CD4-positive, alpha-beta memory T cell (primary cell): ENCODE data around the gene USP3. TPM values are rescaled to one million over a fixed set of nuclear protein-coding genes. Genes with fewer than 3 reads are reported as not detected.
"Not testable (repeated sequence)": the region's sequence is repeated elsewhere in the genome, so short reads cannot be mapped to it uniquely, and the experiment has no call there.

Experiments used
- CTCF ChIA-PET: fragments of 350-600 bp; sonication (Branson Sonifier 250); formaldehyde crosslinking; loops from one replicate; lab custom pipeline; 2021; ENCODE audit warnings: inconsistent platforms; ENCODE audit not compliant: partially characterized antibody; lab: Charles Lee
- POLR2A ChIA-PET: fragments of 350-600 bp; sonication (Branson Sonifier 250); formaldehyde crosslinking; loops from one replicate; lab custom pipeline; 2021; ENCODE audit not compliant: partially characterized antibody; lab: Charles Lee
- DNase-seq, 5 donors: peaks; one replicate each; pipeline versions ENCODE4 v3.0.0 to v3.0.0-alpha.2; 2020 to 2022; ENCODE audit warnings: mixed read lengths in 1 of 5
- H3K27ac ChIP-seq: one replicate; pipeline ENCODE4 v1.7.0; 2013; ENCODE audit warnings: low read depth, low read length
- H3K27me3 ChIP-seq: 2 replicates; pipeline ENCODE4 v1.7.0; 2013; ENCODE audit warnings: mild to moderate bottlenecking, low read length, moderate library complexity; ENCODE audit not compliant: insufficient read depth
- H3K36me3 ChIP-seq: 2 replicates; pipeline ENCODE4 v1.7.0; 2013; ENCODE audit warnings: mild to moderate bottlenecking, low read length, moderate library complexity; ENCODE audit not compliant: insufficient read depth
- H3K4me1 ChIP-seq: 2 replicates; pipeline ENCODE4 v1.7.0; 2013; ENCODE audit warnings: mild to moderate bottlenecking, low read length, moderate library complexity; ENCODE audit not compliant: insufficient read depth
- H3K4me3 ChIP-seq, 2 donors: one replicate each; pipeline ENCODE4 v1.7.0; 2013; ENCODE audit warnings: low read length in 2 of 2, mild to moderate bottlenecking in 1 of 2
- H3K9me3 ChIP-seq, 2 donors: one replicate each; pipeline ENCODE4 v1.7.0; 2013; ENCODE audit warnings: low read length in 2 of 2, control low read depth in 1 of 2; ENCODE audit not compliant: control insufficient read depth in 1 of 2
- H3K27ac Mint-ChIP-seq, 7 donors: one replicate each; pipeline ENCODE4 v1.8.0; 2020 to 2021; ENCODE audit warnings: mixed read lengths in 7 of 7, mild to moderate bottlenecking in 6 of 7, inconsistent platforms in 3 of 7, moderate library complexity in 3 of 7
- H3K27me3 Mint-ChIP-seq, 2 donors: one replicate each; pipeline ENCODE4 v1.8.0; 2020 to 2021; ENCODE audit warnings: mixed read lengths in 2 of 2
- H3K36me3 Mint-ChIP-seq, 2 donors: one replicate each; pipeline ENCODE4 v1.8.0; 2020 to 2021; ENCODE audit warnings: mixed read lengths in 2 of 2, inconsistent platforms in 1 of 2, mild to moderate bottlenecking in 1 of 2
- H3K4me1 Mint-ChIP-seq, 4 donors: one replicate each; pipeline ENCODE4 v1.8.0; 2020 to 2021; ENCODE audit warnings: mixed read lengths in 4 of 4, mild to moderate bottlenecking in 1 of 4
- H3K4me3 Mint-ChIP-seq, 8 donors: one replicate each; pipeline ENCODE4 v1.8.0; 2020 to 2021; ENCODE audit warnings: mixed read lengths in 8 of 8, mild to moderate bottlenecking in 7 of 8, moderate library complexity in 6 of 8, inconsistent platforms in 3 of 8
- H3K9me3 Mint-ChIP-seq, 8 donors: one replicate each; pipeline ENCODE4 v1.8.0; 2020 to 2021; ENCODE audit warnings: mixed read lengths in 8 of 8, mild to moderate bottlenecking in 5 of 8, inconsistent platforms in 3 of 8, moderate library complexity in 1 of 8
- intact Hi-C: fragments of 100-400 bp; cut with micrococcal nuclease; formaldehyde crosslinking; loops from one replicate; pipeline ENCODE4 v1.15.1; 2023
- polyA plus RNA-seq, 2 donors: library from polyadenylated mRNA; unstranded; fragments of 300-500 nt; fragmentation: Illumina TruSeq; gene quantifications; one replicate each; pipeline ENCODE4 v1.2.3, GENCODE V29; 2021
- total RNA-seq, 2 experiments: library from RNA; stranded (reverse); gene quantifications; one replicate each; pipeline ENCODE4 v1.2.3, GENCODE V29; 2021

USP3 gene
- total and polyA plus RNA-seq, 4 experiments from 2014 or later, result 61.6 to 159 (median 112) TPM

DNA sequence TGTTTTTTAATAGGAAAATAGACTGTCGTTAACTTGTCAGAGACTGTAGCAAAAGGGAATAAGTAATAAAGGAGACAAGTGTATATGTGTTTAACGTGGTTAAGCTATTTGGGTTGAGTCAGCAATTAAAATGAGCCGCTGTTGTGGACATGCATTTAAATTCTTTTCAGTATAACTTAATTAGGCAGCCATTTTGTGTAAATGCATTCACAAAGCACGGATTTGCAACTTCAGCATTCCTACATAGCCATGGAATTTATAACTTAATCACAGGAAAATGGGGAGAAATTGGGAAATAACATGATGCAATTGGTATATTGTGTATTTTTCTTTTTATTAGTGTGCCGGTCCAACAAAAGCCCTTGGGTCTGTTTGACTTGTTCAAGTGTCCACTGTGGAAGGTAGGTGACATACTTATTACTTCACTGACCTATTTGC lies 27.9 kb downstream of the USP3 start:
- Mint-ChIP-seq H3K9me3 (no peaks in the 10 kb centered on the region), H3K27ac (peak overlapping the region in 1 of 7 donors; percentile 16), H3K27me3 (no peaks in the 10 kb centered on the region), H3K4me3 (peak overlapping the region in 2 of 8 donors; percentile 22 to 38), H3K36me3 (peaks cover 8 to 35% of the 10 kb centered on the region in 2 donors), H3K4me1 (peaks cover 66 to 87% (median 79%) of the 10 kb centered on the region in 4 donors)
- H3K36me3 ChIP-seq, result no peaks in the 10 kb centered on the region
- no peak overlapping the region for H3K27ac ChIP-seq
- no peak overlapping the region for H3K4me3 ChIP-seq
- H3K4me1 ChIP-seq, result peaks cover 86% of the 10 kb centered on the region
- H3K9me3 ChIP-seq, result no peaks in the 10 kb centered on the region
- intact Hi-C loops, result no loop called here
- POLR2A ChIA-PET, result interaction anchor here (1.0 to 3.4 kb wide), 6 partner anchors 17 to 68 kb away, joined by 3 to 20 read pairs (median 3); partner anchors contain the start of gene USP3
- DNase-seq, result no peak
- CTCF ChIA-PET, result interaction anchor here (0.7 to 4.1 kb wide), 7 partner anchors 14 to 151 kb away, joined by 3 to 16 read pairs (median 4); no protein-coding TSS in a partner anchor
- no peaks in the 10 kb centered on the region for H3K27me3 ChIP-seq

DNA sequence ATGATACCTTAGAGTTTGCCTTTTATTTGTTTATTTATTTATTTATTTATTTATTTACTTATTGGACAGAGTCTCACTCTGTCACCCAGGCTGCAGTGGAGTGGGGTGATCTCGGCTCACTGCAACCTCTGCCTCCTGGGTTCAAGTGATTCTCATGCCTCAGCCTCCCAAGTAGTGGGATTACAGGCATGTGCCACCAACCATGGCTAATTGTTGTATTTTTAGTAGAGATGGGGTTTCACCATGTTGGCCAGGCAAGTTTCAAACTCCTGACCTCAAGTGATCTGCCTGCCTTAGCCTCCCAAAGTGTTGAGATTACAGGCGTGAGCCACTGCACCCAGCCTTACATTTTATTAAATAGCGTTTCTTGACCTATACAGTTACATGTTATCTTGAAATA lies 30.5 kb downstream of the USP3 start:
- H3K9me3 Mint-ChIP-seq, DNase-seq, H3K4me3 Mint-ChIP-seq, H3K36me3 ChIP-seq, POLR2A ChIA-PET, H3K27me3 Mint-ChIP-seq, H3K4me3 ChIP-seq, intact Hi-C loops, H3K9me3 ChIP-seq, H3K27me3 ChIP-seq, H3K27ac ChIP-seq: not testable (repeated sequence)
- H3K4me1 ChIP-seq, result peaks cover 60% of the 10 kb centered on the region
- CTCF ChIA-PET, result interaction anchor here (1.7 kb wide), 1 partner anchor 68 kb away, joined by 6 read pairs; no protein-coding TSS in a partner anchor
- H3K4me1 Mint-ChIP-seq, result peaks cover 56 to 79% (median 67%) of the 10 kb centered on the region in 4 donors
- H3K36me3 Mint-ChIP-seq, result peaks cover 14 to 50% of the 10 kb centered on the region in 2 donors
- H3K27ac Mint-ChIP-seq, result peak overlapping the region in 4 of 7 donors; percentile 3 to 38 (median 16)

DNA sequence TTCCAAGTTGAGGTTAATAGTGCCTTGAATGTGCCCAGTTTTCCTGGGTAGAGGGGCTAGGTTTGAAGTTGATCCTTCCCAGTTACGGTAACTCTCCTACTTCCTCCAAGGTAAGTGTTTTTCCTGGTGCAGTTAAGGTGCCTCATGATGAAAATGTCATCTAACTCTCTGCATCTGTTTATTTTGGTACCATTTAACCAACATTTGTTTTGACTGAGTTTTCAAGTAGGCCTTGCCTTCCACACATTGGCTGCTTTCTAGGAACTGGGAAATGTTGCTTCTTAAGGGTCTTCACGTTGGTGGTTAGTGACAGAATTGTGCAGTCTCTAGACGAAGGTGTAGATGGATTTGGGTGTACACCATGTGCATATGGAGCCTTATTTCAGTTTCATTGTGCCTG lies 31.3 kb downstream of the USP3 start:
- Histone ChIP-seq H3K27ac (no peak overlapping the region), H3K4me1 (peaks cover 52% of the 10 kb centered on the region), H3K4me3 (no peak overlapping the region), H3K9me3 (no peaks in the 10 kb centered on the region), H3K27me3 (no peaks in the 10 kb centered on the region), H3K36me3 (no peaks in the 10 kb centered on the region)
- ChIA-PET POLR2A (interaction anchor here (0.7 to 2.2 kb wide), 4 partner anchors 8 to 31 kb away, joined by 3 to 7 read pairs (median 5); partner anchors contain the start of gene USP3), CTCF (interaction anchor here (1.1 to 1.7 kb wide), 4 partner anchors 9 to 69 kb away, joined by 5 to 6 read pairs (median 6); partner anchors contain the start of gene USP3)
- Mint-ChIP-seq H3K4me1 (peaks cover 58 to 79% (median 68%) of the 10 kb centered on the region in 4 donors), H3K27ac (peak overlapping the region; percentile 10 to 71 (median 65)), H3K36me3 (peaks cover 21 to 54% of the 10 kb centered on the region in 2 donors), H3K27me3 (no peaks in the 10 kb centered on the region), H3K9me3 (no peaks in the 10 kb centered on the region), H3K4me3 (peak overlapping the region in 2 of 8 donors; percentile 4 to 9)
- intact Hi-C loops, result no loop called here
- no peak for DNase-seq

DNA sequence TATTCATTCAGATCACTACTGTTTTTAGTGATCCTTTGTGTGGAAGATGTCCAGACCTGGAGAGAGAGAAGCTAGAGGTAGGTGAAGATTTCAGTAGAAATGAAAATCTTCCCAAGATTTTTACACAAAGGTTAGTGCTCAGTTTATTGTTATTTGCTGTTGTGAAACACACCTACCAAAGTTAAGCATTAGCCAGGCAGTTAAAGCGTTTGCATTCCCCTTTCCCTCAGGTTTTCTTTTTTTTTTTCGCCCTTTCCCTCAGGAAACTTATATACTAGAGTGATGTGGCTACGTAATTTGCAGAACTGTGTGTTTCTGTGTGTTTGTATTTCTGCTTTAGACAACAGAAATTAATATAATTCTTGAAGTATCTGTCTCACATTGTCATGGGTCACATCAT lies 34.5 kb downstream of the USP3 start:
- no peak overlapping the region for H3K27ac ChIP-seq
- intact Hi-C loops, result no loop called here
- H3K9me3 ChIP-seq, result no peaks in the 10 kb centered on the region
- ChIA-PET POLR2A (interaction anchor here (0.6 kb wide), 1 partner anchor 63 kb away, joined by 4 read pairs; no protein-coding TSS in a partner anchor), CTCF (no interaction called here)
- H3K4me3 Mint-ChIP-seq, result no peak overlapping the region
- H3K4me1 Mint-ChIP-seq, result peaks cover 50 to 71% (median 59%) of the 10 kb centered on the region in 4 donors
- no peak overlapping the region for H3K4me3 ChIP-seq
- DNase-seq, result no peak
- no peaks in the 10 kb centered on the region for H3K27me3 ChIP-seq
- H3K27me3 Mint-ChIP-seq, result no peaks in the 10 kb centered on the region
- no peaks in the 10 kb centered on the region for H3K36me3 ChIP-seq
- H3K36me3 Mint-ChIP-seq, result peaks cover 25 to 69% of the 10 kb centered on the region in 2 donors
- peak overlapping the region in 2 of 7 donors; percentile 11 to 35 for H3K27ac Mint-ChIP-seq
- H3K9me3 Mint-ChIP-seq, result no peaks in the 10 kb centered on the region
- peaks cover 38% of the 10 kb centered on the region for H3K4me1 ChIP-seq

DNA sequence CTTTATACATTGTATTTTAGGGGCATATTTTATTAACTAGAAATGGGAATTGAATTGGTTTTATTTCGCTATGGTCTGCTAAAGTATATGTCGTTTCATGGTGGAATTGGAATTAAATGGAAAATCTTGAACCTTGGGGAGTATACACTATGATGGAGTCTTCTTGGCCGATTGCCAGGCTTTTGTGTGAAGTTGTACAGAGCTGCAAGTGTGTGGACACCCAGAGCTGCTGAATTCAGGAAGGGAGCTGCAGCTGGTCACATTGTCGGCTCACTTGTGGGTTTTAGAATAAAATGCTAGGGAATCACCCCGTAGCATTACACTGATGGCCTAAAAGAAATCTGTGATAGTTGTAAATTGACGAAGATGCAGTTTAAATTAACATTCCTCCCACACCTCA lies 35.1 kb downstream of the USP3 start:
- H3K27ac Mint-ChIP-seq, result peak overlapping the region in 2 of 7 donors; percentile 3 to 6
- no peaks in the 10 kb centered on the region for H3K27me3 Mint-ChIP-seq
- intact Hi-C loops, result no loop called here

DNA sequence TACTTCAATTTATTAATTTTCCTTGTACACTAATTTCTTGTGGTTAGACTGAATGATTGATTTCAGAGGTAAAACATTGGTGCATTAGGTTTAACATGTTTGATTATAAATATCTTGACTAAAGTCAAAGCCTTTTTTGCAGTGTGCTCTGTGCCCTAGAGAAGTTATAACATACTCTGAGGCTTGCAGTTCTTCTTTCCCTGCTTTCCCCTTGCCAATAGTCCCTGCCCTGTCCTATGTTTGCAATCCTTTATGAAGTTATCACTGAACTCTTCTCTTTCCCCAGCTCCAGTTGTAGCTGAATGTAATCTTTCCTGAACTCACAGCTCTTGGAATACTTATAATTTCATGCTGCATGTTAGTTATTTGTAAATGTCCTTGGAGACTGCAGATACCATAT lies 35.6 kb downstream of the USP3 start:
- no peaks in the 10 kb centered on the region for H3K36me3 ChIP-seq
- H3K4me3 ChIP-seq, result no peak overlapping the region
- H3K4me3 Mint-ChIP-seq, result peak overlapping the region in 1 of 8 donors; percentile 17
- peaks cover 39% of the 10 kb centered on the region for H3K4me1 ChIP-seq
- H3K27ac Mint-ChIP-seq, result peak overlapping the region in 3 of 7 donors; percentile 3 to 47 (median 28)
- no peaks in the 10 kb centered on the region for H3K27me3 Mint-ChIP-seq
- peaks cover 52 to 73% (median 63%) of the 10 kb centered on the region in 4 donors for H3K4me1 Mint-ChIP-seq
- intact Hi-C loops, result loop anchor here (2.0 to 10.0 kb wide), 4 partner anchors 13 to 55 kb away; partner anchors contain the start of gene FBXL22
- H3K36me3 Mint-ChIP-seq, result peaks cover 25 to 72% of the 10 kb centered on the region in 2 donors
- H3K27ac ChIP-seq, result no peak overlapping the region
- DNase-seq, result no peak
- H3K9me3 Mint-ChIP-seq, result no peaks in the 10 kb centered on the region
- no peaks in the 10 kb centered on the region for H3K27me3 ChIP-seq
- POLR2A ChIA-PET, result interaction anchor here (1.3 to 3.2 kb wide), 2 partner anchors 34 to 61 kb away, joined by 3 to 23 read pairs; partner anchors contain the start of gene USP3
- H3K9me3 ChIP-seq, result no peaks in the 10 kb centered on the region
- CTCF ChIA-PET, result interaction anchor here (2.6 kb wide), 1 partner anchor 13 kb away, joined by 8 read pairs; no protein-coding TSS in a partner anchor

More for the DNA sequence above, 35.1 kb downstream of the USP3 start:
- ChIA-PET CTCF (no interaction called here), POLR2A (no interaction called here)
- Histone ChIP-seq H3K36me3 (no peaks in the 10 kb centered on the region), H3K9me3 (no peaks in the 10 kb centered on the region), H3K27me3 (no peaks in the 10 kb centered on the region), H3K4me3 (no peak overlapping the region), H3K27ac (no peak overlapping the region), H3K4me1 (peaks cover 36% of the 10 kb centered on the region)
- Mint-ChIP-seq H3K4me3 (no peak overlapping the region), H3K36me3 (peaks cover 25 to 71% of the 10 kb centered on the region in 2 donors), H3K4me1 (peaks cover 49 to 70% (median 60%) of the 10 kb centered on the region in 4 donors), H3K9me3 (no peaks in the 10 kb centered on the region)
- no peak for DNase-seq

DNA sequence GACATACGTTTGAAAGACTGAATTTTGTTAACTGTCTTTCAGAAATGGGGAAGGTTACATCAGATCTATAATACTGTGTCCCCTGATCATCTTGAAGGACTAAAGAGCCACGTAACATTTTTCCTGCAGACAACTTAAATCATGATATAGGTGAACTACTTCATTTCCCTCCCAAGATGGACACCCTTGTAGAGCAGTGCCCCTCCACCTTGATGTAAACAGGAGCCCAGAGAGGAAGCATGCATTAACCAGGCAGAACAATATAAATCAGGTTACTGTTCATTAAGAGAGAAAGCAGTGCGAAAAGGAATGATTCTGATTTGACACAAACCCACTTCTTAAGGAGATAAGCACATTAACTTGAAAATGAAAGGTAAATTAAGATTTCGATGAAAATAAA lies 36.1 kb downstream of the USP3 start:
- intact Hi-C loops, result loop anchor here (2.0 to 10.0 kb wide), 4 partner anchors 14 to 54 kb away; partner anchors contain the start of gene FBXL22
- Histone ChIP-seq H3K4me1 (peaks cover 37% of the 10 kb centered on the region), H3K36me3 (no peaks in the 10 kb centered on the region), H3K27me3 (no peaks in the 10 kb centered on the region), H3K9me3 (no peaks in the 10 kb centered on the region), H3K27ac (no peak overlapping the region), H3K4me3 (no peak overlapping the region)
- Mint-ChIP-seq H3K4me3 (peak overlapping the region in 1 of 8 donors; percentile 57), H3K36me3 (peaks cover 25 to 70% of the 10 kb centered on the region in 2 donors), H3K9me3 (no peaks in the 10 kb centered on the region), H3K27me3 (no peaks in the 10 kb centered on the region), H3K4me1 (peaks cover 47 to 72% (median 59%) of the 10 kb centered on the region in 4 donors), H3K27ac (peak overlapping the region in 2 of 7 donors; percentile 28 to 47)
- ChIA-PET CTCF (interaction anchor here (1.5 to 2.6 kb wide), 2 partner anchors 13 to 35 kb away, joined by 4 to 8 read pairs; no protein-coding TSS in a partner anchor), POLR2A (interaction anchor here (1.3 to 3.2 kb wide), 2 partner anchors 34 to 61 kb away, joined by 3 to 23 read pairs; partner anchors contain the start of gene USP3)
- DNase-seq, result no peak
